Epithelial cell of esophagus (primary cell): ENCODE data around the gene BMPR1A.

Source experiments
- DNase-seq: peaks from one replicate; pipeline ENCODE4 v3.0.0; 2010; ENCODE audit warnings: low read depth
- H3K4me3 ChIP-seq: 2 replicates; pipeline ENCODE4 v1.5.1; 2011; ENCODE audit warnings: mild to moderate bottlenecking, low read length, control low read depth
- CTCF ChIP-seq: IDR thresholded peaks from 2 replicates; pipeline ENCODE4 v1.5.1; 2011; ENCODE audit warnings: low read depth, mild to moderate bottlenecking, low read length, control low read depth, inconsistent platforms; ENCODE audit not compliant: insufficient read depth; ENCODE audit errors: missing control alignments

BMPR1A gene

DNA sequence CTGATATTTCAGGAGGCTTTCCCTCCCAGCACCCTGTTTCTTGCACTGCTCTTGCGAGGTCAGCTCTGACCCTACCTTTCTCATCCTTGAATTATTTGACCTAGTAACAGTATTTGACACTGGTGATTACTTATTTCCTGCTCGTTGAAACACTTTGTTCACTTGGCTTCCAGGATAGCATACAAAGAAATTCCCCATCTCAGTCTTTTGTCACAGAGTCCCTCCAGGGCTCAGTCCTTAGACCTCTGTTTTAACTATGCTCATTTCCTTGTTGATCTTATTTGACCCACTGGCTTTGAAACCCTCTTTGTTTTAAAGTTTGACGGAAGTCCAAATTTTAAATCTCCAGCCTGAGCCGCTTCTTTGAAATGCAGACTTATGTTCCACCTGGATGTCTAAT is 29.9 kb downstream of the BMPR1A start:
- TF ChIP-seq CTCF = no peak
- no peak overlapping the region for H3K4me3 ChIP-seq
- DNase-seq = no peak

DNA sequence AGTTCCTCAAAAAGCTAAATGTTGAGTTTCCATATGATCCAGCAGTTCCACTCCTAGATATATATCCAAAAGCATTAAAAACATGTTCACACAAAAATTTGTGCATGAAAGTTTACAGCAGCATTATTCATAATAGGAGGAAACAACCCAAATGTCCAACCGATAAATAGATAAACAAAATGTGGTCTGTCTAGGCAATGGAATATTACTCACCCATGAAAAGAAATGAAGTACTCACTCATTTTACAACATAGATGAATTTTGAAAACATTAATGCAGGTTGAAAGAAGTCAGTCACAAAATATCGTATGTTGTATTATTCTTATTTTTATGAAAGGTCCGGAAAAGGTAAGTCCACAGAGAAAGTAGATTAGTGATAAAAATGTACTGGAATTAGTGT is 34.0 kb downstream of the BMPR1A start:
- DNase-seq = no peak
- no peak overlapping the region for H3K4me3 ChIP-seq
- TF ChIP-seq CTCF = no peak

DNA sequence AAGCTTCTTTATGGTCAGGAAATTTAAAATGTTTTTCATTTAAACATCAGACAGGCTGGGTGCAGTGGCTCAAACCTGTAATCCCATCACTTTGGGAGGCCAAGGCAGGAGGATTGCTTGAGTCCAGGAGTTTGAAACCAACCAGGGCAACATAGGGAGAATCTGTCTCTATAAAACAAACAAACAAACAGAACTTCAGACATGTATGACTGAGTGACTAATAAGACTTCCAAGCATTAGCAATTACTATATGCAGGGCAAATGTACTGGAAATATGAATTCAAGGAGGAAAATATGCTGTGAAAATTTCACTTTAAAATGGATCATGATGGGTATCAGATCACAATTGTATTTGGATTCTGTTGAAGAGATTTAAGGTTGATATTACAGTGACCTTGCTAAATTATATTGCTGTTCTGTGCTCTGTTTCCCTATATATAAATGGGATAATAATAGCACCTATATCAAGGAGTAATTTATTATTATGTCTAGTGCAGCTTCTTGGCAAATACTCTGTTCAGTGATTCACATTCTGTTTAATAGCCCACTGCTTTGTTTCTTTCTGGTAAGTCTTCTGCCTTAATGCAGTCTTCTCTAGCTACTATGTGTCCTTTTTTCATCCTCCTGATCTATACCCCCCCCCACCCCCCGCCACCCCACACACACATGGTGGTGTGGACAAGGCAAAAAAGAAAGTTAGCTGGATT is 36.2 kb downstream of the BMPR1A start:
- no peak for TF ChIP-seq CTCF
- DNase-seq = no peak
- H3K4me3 ChIP-seq = no peak overlapping the region

DNA sequence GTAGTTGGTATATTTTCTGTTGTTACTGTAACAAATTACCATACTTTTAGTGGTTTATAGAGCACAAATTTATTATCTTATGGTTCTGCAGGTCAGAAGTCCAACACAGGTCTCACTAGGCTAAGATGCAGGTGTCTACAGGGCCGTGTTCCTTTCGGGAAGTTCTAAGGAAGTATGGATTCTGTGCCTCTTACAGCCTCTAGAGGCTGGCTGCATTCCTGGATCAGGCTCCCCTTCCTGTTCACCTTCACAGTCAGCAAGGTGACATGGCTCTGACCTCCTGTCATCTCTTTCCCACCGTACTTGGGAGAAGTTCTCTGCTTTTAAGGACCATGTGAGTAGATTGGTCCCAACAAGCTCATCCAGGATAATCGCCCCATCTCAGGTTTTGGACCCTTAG is 37.3 kb downstream of the BMPR1A start:
- no peak for TF ChIP-seq CTCF
- DNase-seq = no peak
- H3K4me3 ChIP-seq = no peak overlapping the region

- TF ChIP-seq CTCF = no peak
- no peak overlapping the region for H3K4me3 ChIP-seq
- peak; percentile 53 for DNase-seq
Observed at GRCh38 chr10:86795353-86795752, 38.9 kb downstream of the BMPR1A start.

- no peak for TF ChIP-seq CTCF
- DNase-seq = no peak
Observed at GRCh38 chr10:86798025-86798424, 41.6 kb downstream of the BMPR1A start.

DNA sequence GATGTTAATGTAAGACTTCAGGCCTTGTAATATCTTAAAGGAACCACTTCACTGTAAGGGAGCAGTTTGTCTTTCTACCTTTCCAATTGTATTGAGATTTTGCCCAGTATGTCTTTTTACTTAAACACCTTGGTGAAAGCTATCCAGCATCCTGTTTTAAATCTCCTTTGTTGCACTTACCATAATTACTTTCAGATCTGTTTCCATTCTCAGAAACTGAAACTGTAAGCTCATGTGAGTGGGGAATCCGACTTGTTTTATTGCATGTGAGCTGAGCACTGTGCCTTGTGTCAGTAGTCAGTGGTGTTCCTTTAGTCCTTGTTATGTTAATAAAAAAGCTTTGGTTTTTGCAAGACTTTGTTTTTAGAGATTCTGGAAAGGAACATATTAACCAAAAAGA is 42.2 kb downstream of the BMPR1A start:
- no peak for DNase-seq
- TF ChIP-seq CTCF = no peak
- no peak overlapping the region for H3K4me3 ChIP-seq

More at GRCh38 chr10:86798025-86798424, 41.6 kb downstream of the BMPR1A start:
- no peak overlapping the region for H3K4me3 ChIP-seq
